Panc1 (cell line): ENCODE results near the gene IP6K1. TPM values are rescaled to one million over a fixed set of nuclear protein-coding genes. Genes with fewer than 3 reads are reported as not detected.

Source experiments
- ATAC-seq: fragments of 200-7000 bp; cut with Tn5 transposase; 2 replicates; pipeline ENCODE4 v1.9.1; 2020; ENCODE audit warnings: mild to moderate bottlenecking, moderate library complexity
- BruUV-seq: library from RNA; stranded (reverse); fragments of 400-500 nt; replicated peaks from 2 replicates; lab custom pipeline; 2021; lab: Mats Ljungman, UMichigan
- CTCF ChIA-PET: fragments of 300-600 bp; sonication (Branson Sonifier 250); formaldehyde crosslinking; loops from one replicate; lab custom pipeline; 2022; ENCODE audit warnings: antibody characterized with exemption; lab: Charles Lee
- POLR2A ChIA-PET: fragments of 300-600 bp; sonication (Branson Sonifier 250); formaldehyde crosslinking; loops from one replicate; lab custom pipeline; 2022; ENCODE audit warnings: antibody characterized with exemption; lab: Charles Lee
- DNase-seq: peaks from one replicate; pipeline ENCODE4 v3.0.0-alpha.2; 2010; ENCODE audit warnings: low read depth, low spot score
- H3K27ac ChIP-seq: 2 replicates; pipeline ENCODE4 v1.5.1; 2011; ENCODE audit warnings: mild to moderate bottlenecking, low read length, inconsistent platforms
- H3K27me3 ChIP-seq: fragments of 200-500 bp; sonication (Bioruptor generic); 2 replicates; pipeline ENCODE4 v1.6.0; 2014; ENCODE audit warnings: low read length, inconsistent platforms; ENCODE audit not compliant: control insufficient read depth, insufficient read depth
- H3K36me3 ChIP-seq: fragments of 200-500 bp; sonication (Bioruptor generic); 2 replicates; pipeline ENCODE4 v1.5.1; 2014; ENCODE audit warnings: inconsistent platforms, mild to moderate bottlenecking, low read length, moderate library complexity; ENCODE audit not compliant: control insufficient read depth, insufficient read depth
- H3K4me1 ChIP-seq: 2 replicates; pipeline ENCODE4 v1.5.1; 2011; ENCODE audit warnings: inconsistent platforms, mild to moderate bottlenecking, low read length, moderate library complexity; ENCODE audit not compliant: control insufficient read depth, insufficient read depth
- H3K4me3 ChIP-seq, 2 experiments: 2 replicates each; pipeline ENCODE4 v1.5.1; 2011 to 2012; ENCODE audit warnings: low read depth in 2 of 2, low read length in 2 of 2, mild to moderate bottlenecking in 2 of 2, inconsistent platforms in 1 of 2, moderate library complexity in 1 of 2
- H3K9me3 ChIP-seq: fragments of 200-500 bp; sonication (Bioruptor generic); 2 replicates; pipeline ENCODE4 v1.5.1; 2014; ENCODE audit warnings: low read depth, mild to moderate bottlenecking, inconsistent platforms, low read length, moderate library complexity; ENCODE audit not compliant: control insufficient read depth, insufficient read depth
- POLR2AphosphoS5 ChIP-seq: IDR thresholded peaks from 2 replicates; pipeline ENCODE4 v1.6.1; 2012; ENCODE audit warnings: mild to moderate bottlenecking, low read depth, low read length, moderate library complexity
- REST ChIP-seq, 2 experiments: IDR thresholded peaks; 2 replicates each; pipeline ENCODE4 v1.6.1; 2011 to 2012; ENCODE audit warnings: low read depth in 2 of 2, control low read depth in 1 of 2, low read length in 1 of 2, mild to moderate bottlenecking in 1 of 2, moderate library complexity in 1 of 2; ENCODE audit not compliant: insufficient read depth in 1 of 2
- SIN3A ChIP-seq: IDR thresholded peaks from 2 replicates; pipeline ENCODE4 v1.6.1; 2012; ENCODE audit warnings: low read depth, mild to moderate bottlenecking, low read length, moderate library complexity, borderline replicate concordance; ENCODE audit not compliant: insufficient read depth
- TCF7L2 ChIP-seq: IDR thresholded peaks from 2 replicates; pipeline ENCODE4 v1.6.1; 2011; ENCODE audit warnings: mild to moderate bottlenecking, low read depth, low read length, inconsistent platforms
- in situ Hi-C: cut with HindIII; loops from 2 replicates; pipeline ENCODE4 v1.10.0; 2016; ENCODE audit warnings: low sequenced_read_pairs, low pct_unique_long_range_greater_than_20kb
- intact Hi-C: fragments of 100-400 bp; cut with micrococcal nuclease; formaldehyde crosslinking; loops from one replicate; pipeline ENCODE4 v1.10.0; 2022; ENCODE audit not compliant: unreplicated experiment
- total RNA-seq: library from RNA; stranded (reverse); gene quantifications from one replicate; pipeline ENCODE4 v1.2.1, GENCODE V29; 2021; ENCODE audit not compliant: unreplicated experiment
- TF ChIP-seq, protein P1 (sequence below): fragments of 450-650 bp; IDR thresholded peaks from 2 replicates; pipeline ENCODE4 v1.5.1; 2017; ENCODE audit warnings: mild to moderate bottlenecking

The IP6K1 gene
- total RNA-seq, 1 experiment from 2014 or later, result 39.8 TPM

DNA sequence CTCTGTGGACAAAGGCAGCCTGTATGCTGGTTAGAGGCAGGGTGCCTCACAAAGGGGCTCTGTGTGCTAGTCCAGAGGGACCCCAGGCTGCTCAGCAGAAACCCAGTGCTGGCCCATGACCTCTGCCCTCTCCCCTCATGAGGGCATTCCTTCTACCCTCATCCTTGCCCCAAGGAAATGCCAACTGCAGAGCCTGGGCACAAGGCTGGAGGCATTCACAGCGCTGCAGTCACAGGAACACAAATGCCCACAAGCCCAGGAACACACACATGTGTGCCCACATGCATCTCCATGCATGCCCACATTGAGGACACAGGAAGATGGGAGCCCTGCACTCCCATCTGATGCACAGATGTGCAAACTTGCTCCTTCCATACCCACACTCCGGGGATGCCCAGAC, 20.5 kb upstream of the IP6K1 start:
- Histone ChIP-seq H3K4me1 (no peaks in the 10 kb centered on the region), H3K36me3 (no peaks in the 10 kb centered on the region), H3K27ac (no peak overlapping the region), H3K4me3 (no peak overlapping the region), H3K27me3 (no peaks in the 10 kb centered on the region), H3K9me3 (no peaks in the 10 kb centered on the region)
- no peak for DNase-seq
- CTCF ChIA-PET, result no interaction called here
- in situ Hi-C loops, result no loop called here
- no peak for ATAC-seq
- no TSS peak for BruUV-seq
- TF ChIP-seq, protein P1, sequence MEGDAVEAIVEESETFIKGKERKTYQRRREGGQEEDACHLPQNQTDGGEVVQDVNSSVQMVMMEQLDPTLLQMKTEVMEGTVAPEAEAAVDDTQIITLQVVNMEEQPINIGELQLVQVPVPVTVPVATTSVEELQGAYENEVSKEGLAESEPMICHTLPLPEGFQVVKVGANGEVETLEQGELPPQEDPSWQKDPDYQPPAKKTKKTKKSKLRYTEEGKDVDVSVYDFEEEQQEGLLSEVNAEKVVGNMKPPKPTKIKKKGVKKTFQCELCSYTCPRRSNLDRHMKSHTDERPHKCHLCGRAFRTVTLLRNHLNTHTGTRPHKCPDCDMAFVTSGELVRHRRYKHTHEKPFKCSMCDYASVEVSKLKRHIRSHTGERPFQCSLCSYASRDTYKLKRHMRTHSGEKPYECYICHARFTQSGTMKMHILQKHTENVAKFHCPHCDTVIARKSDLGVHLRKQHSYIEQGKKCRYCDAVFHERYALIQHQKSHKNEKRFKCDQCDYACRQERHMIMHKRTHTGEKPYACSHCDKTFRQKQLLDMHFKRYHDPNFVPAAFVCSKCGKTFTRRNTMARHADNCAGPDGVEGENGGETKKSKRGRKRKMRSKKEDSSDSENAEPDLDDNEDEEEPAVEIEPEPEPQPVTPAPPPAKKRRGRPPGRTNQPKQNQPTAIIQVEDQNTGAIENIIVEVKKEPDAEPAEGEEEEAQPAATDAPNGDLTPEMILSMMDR, result no peak
- TF ChIP-seq POLR2AphosphoS5 (no peak), SIN3A (no peak), REST (IDR thresholded peaks at IDR 0.05; ENCODE audit: insufficient read depth in 1 of 2, low read depth in 2 of 2, low read length in 1 of 2) (no peak), TCF7L2 (no peak)
- POLR2A ChIA-PET, result no interaction called here
- intact Hi-C loops, result no loop called here

DNA sequence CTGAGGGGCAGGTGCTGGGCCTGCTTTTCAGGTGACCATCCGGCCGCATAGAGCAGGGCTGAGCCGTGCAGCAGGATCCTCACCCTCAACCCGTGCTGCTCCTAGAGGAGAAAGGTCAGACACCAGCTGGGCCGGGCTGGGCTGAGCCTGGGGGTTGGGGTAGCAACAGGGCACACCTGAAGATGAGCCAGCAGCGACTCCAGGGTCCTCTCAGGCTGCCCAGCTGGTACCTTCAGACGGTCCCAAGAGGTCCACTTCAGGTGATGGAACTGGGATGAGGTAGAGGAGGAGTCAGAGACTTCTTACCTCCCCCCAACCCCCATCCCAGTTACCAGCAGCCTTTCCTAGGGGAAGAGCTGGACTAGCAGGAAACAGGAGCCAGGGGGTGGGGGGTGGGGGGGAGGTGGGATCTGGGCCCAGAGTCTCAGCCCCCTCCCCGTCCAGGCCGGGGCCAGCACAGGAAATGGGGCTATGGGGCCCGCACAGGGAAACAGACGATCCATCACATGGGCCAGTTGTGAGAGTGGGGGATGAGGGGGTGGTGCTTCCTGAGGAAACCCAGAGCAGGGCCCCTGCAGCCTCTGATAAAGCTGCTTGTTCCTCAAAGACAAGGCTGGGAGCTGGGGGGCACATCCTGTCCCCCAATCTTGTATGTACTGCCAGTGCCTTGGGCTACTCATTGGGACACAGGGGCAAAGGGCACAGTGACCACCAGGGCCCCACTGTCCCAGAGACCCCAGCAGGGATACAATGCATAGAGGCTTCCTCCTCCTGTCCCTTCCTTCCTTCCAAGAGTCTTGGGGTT, 19.8 kb upstream of the IP6K1 start:
- in situ Hi-C loops, result no loop called here
- no peak for DNase-seq
- ChIA-PET CTCF (no interaction called here), POLR2A (no interaction called here)
- intact Hi-C loops, result no loop called here
- Histone ChIP-seq H3K4me1 (no peaks in the 10 kb centered on the region), H3K27ac (no peak overlapping the region), H3K4me3 (no peak overlapping the region), H3K36me3 (no peaks in the 10 kb centered on the region), H3K27me3 (no peaks in the 10 kb centered on the region), H3K9me3 (no peaks in the 10 kb centered on the region)
- no peak for TF ChIP-seq TCF7L2
- TF ChIP-seq, protein P1, result no peak
- no peak for TF ChIP-seq POLR2AphosphoS5
- no peak for TF ChIP-seq SIN3A
- TF ChIP-seq REST (IDR thresholded peaks at IDR 0.05; ENCODE audit: insufficient read depth in 1 of 2, low read depth in 2 of 2, low read length in 1 of 2), result no peak
- no TSS peak for BruUV-seq
- ATAC-seq, result no peak
